GM12873 (cell line): ENCODE results near the gene DTNB.

Source experiments
- TF ChIP-seq, protein P1 (sequence below): IDR thresholded peaks from 2 replicates; pipeline ENCODE4 v1.5.1; 2012; ENCODE audit warnings: low read depth, mild to moderate bottlenecking, moderate library complexity, low read length, control low read depth; ENCODE audit not compliant: insufficient read depth; ENCODE audit errors: missing control alignments

The DTNB gene

DNA sequence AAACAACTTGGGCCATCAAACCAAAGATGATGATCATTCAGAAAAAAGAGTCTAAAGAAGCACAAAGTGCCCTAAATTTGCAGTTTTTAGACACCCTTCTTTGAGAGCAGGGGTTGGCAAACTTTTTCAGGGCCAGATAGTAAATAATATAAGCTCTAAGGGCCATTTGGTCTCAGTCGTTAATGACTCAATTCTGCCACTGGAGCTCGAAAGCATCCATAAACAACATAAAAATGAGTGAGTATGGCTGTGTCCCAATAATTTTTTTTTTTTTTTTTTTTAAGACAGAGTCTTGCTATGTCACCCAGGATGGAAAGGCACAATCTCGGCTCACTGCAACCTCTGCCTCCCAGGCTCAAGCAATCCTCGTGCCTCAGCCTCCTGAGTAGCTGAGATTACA lies 152.3 kb downstream of the DTNB start:
- TF ChIP-seq, protein P1, sequence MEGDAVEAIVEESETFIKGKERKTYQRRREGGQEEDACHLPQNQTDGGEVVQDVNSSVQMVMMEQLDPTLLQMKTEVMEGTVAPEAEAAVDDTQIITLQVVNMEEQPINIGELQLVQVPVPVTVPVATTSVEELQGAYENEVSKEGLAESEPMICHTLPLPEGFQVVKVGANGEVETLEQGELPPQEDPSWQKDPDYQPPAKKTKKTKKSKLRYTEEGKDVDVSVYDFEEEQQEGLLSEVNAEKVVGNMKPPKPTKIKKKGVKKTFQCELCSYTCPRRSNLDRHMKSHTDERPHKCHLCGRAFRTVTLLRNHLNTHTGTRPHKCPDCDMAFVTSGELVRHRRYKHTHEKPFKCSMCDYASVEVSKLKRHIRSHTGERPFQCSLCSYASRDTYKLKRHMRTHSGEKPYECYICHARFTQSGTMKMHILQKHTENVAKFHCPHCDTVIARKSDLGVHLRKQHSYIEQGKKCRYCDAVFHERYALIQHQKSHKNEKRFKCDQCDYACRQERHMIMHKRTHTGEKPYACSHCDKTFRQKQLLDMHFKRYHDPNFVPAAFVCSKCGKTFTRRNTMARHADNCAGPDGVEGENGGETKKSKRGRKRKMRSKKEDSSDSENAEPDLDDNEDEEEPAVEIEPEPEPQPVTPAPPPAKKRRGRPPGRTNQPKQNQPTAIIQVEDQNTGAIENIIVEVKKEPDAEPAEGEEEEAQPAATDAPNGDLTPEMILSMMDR = no peak

DNA sequence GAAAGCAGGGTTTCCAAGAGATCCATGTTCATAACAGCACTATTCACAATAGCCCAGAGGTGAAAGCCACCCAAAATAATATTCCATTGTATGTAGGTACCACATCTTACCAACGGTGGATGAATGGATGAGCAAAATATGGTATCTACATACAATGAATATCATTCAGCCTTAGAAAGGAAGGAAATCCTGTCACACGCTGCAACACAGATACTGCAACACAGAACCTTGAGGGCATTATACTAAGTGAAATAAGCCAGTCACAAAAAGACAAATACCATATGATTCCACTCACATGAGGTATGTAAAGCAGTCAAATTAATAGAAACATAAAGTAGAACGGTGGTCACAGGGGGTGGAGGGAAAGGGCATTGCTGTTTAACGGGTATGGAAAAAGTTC lies 155.7 kb downstream of the DTNB start:
- TF ChIP-seq, protein P1 = no peak

DNA sequence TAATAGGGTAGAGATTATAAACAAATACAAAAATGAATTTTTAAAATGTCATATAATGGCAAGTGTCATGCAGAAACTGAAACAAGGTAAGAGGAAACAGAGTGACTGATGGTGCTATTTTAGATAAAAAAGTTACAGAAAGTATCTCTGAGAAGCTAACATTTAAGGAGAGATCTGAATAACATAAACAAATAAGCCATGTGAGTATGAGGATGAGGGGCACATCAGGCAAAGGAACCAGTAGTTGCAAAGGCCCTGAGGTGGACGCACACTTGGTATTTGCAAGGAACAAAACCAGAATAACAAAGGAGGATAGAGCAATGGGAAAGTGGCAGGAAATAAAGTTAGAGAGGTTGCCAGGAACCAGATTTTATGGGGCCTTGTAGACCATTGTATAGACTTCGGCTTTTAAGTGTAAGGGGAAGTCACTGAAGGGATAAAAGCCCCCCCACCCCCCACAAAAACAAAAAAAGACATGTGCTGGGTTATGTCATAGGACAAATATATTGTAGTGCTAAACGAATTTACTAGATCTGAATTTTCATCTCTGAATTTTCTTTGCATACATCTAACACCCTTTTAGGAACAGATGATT lies 159.2 kb downstream of the DTNB start:
- TF ChIP-seq, protein P1 = no peak

DNA sequence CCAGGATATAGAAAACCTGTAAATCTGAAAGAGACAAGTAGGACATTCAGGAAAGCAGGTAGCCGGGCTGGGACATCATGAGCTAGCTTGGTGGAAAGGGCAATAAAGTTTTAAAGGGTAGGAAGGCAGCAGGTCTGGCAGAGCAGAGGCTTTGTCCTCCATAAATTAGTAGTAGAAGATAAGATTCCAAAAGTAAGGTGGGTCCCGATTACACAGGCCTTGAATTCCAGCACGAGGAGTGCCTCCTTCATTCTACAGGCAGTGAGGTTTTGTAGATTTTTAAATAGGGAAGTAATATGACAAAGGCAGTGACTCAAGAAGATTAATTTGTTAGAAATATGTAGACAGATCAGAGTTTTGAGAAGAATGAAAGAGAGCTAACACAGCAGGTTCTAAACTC lies 160.7 kb downstream of the DTNB start:
- TF ChIP-seq, protein P1 = no peak

DNA sequence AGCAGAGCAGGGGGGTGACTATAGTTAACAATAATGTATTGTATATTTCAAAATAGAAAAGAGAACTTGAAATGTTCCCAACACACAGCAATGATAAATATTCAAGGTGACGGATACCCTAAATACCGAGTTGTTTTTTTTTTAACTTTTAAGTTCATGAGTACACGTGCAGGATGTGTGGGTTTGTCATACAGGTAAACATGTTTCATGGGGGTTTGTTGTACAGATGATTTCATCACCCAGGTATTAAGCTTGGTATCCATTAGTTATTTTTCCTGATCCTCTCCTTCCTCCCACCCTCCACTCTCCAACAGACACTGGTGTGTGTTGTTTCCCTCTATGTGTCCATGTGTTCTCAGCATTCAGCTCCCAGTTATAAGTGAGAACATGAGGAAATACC lies 167.2 kb downstream of the DTNB start:
- TF ChIP-seq, protein P1 = no peak

DNA sequence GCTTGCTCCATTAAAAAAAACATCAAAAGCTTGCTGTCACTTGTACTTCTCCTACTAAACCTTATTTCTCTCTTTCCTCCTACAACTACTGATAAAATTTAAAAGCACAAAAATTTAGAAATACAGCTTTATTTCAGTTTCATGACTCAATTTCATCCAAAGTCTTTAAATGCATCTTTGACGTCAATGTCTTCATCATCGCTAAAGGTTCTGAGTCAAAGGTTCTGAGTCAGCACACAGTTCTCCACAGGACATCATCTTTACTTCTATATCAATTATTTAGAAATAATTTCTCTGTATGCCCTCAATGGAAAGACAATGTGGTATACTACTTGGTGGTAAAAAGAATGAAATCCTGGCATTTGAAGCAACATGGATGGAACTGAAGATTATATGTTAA lies 167.8 kb downstream of the DTNB start:
- TF ChIP-seq, protein P1 = no peak

DNA sequence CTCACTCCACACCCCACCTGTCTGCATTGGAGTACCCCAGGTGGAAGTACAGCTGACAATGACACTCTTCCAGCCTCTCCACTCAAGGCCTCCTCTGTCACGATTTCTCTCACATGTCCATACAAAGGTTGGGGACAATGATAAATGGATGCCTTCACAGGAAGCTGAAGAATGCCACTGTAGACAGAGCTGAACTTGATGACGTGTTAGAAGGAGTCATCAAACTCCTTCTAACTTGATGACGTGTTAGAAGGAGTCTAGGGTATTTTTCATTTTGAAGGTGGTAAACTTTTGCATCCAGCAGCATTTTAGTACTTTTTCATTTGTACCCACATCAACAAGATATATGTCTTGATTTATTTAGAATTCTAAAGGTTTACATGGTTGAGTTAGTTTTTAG lies 168.2 kb downstream of the DTNB start:
- TF ChIP-seq, protein P1 = no peak
